ENCODE data around the gene DOP1B. TPM values are rescaled to one million over a fixed set of nuclear protein-coding genes. Genes with fewer than 3 reads are reported as not detected.

The DOP1B gene, protein sequence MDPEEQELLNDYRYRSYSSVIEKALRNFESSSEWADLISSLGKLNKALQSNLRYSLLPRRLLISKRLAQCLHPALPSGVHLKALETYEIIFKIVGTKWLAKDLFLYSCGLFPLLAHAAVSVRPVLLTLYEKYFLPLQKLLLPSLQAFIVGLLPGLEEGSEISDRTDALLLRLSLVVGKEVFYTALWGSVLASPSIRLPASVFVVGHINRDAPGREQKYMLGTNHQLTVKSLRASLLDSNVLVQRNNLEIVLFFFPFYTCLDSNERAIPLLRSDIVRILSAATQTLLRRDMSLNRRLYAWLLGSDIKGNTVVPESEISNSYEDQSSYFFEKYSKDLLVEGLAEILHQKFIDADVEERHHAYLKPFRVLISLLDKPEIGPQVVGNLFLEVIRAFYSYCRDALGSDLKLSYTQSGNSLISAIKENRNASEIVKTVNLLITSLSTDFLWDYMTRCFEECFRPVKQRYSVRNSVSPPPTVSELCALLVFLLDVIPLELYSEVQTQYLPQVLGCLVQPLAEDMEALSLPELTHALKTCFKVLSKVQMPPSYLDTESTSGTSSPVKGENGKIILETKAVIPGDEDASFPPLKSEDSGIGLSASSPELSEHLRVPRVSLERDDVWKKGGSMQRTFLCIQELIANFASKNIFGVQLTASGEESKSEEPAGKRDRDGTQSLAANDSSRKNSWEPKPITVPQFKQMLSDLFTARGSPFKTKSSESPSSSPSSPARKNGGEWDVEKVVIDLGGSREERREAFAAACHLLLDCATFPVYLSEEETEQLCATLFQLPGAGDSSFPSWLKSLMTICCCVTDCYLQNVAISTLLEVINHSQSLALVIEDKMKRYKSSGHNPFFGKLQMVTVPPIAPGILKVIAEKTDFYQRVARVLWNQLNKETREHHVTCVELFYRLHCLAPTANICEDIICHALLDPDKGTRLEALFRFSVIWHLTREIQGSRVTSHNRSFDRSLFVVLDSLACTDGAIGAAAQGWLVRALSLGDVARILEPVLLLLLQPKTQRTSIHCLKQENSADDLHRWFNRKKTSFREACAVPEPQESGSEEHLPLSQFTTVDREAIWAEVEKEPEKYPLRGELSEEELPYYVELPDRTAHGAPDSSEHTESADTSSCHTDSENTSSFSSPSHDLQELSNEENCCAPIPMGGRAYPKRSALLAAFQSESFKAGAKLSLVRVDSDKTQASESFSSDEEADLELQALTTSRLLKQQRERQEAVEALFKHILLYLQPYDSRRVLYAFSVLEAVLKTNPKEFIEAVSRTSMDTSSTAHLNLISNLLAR (N-terminal part only)
- 10 to 100 TPM; 13.5 to 13.6 TPM for total RNA-seq

- Mint-ChIP-seq H3K4me1 (peaks cover 18% of the 10 kb centered on the region), H3K27ac (no peak within 1 kb of the TSS), H3K36me3 (ENCODE audit: low read depth) (no peaks in the 10 kb centered on the region), H3K4me3 (peak within 1 kb of the TSS; percentile 79), H3K27me3 (no peaks in the 10 kb centered on the region), H3K9me3 (no peaks in the 10 kb centered on the region)
- ATAC-seq (replicated peaks) = peak; percentile 18
These were observed at the start of gene DOP1B for GRCh38 chr21:36156815-36157670. Gene DOP1B, plus strand, starts transcription at chr21:36156824. Its CDS starts 7,910 bp downstream, at chr21:36164734.

DNA sequence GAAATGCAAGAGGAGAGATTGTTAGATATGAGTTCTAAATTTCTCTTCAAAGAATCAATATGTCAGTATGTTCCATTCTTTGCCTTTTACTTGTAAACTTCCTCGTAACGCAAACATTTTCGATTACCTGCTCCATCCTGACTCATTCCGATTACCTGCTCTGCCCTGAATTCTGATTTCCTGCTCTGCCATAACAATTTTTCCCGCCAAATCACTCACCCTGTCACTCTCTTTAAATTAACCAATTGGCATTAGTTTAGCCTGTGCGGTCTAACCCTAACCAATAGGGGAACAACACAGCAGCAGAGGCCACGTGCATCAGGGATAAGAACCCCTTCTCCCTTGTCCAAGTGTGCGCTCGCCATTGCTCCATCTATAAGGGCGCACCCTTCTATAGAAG lies 46.8 kb upstream of the DOP1B start:
- no peak for ATAC-seq (replicated peaks)
- peaks cover 20% of the 10 kb centered on the region for H3K27me3 Mint-ChIP-seq
- no peak overlapping the region for H3K27ac Mint-ChIP-seq
- H3K4me1 Mint-ChIP-seq = peaks cover 6% of the 10 kb centered on the region
- H3K4me3 Mint-ChIP-seq = no peak overlapping the region
- H3K9me3 Mint-ChIP-seq = no peaks in the 10 kb centered on the region
- no peaks in the 10 kb centered on the region for H3K36me3 Mint-ChIP-seq (ENCODE audit: low read depth)

GRCh38 chr21:36111238-36111637 lies 45.4 kb upstream of the DOP1B start:
- H3K9me3 Mint-ChIP-seq = no peaks in the 10 kb centered on the region
- peaks cover 6% of the 10 kb centered on the region for H3K27me3 Mint-ChIP-seq
- no peak overlapping the region for H3K27ac Mint-ChIP-seq
- no peak for ATAC-seq (replicated peaks)
- peaks cover 6% of the 10 kb centered on the region for H3K4me1 Mint-ChIP-seq
- H3K4me3 Mint-ChIP-seq = no peak overlapping the region
- no peaks in the 10 kb centered on the region for H3K36me3 Mint-ChIP-seq (ENCODE audit: low read depth)

DNA sequence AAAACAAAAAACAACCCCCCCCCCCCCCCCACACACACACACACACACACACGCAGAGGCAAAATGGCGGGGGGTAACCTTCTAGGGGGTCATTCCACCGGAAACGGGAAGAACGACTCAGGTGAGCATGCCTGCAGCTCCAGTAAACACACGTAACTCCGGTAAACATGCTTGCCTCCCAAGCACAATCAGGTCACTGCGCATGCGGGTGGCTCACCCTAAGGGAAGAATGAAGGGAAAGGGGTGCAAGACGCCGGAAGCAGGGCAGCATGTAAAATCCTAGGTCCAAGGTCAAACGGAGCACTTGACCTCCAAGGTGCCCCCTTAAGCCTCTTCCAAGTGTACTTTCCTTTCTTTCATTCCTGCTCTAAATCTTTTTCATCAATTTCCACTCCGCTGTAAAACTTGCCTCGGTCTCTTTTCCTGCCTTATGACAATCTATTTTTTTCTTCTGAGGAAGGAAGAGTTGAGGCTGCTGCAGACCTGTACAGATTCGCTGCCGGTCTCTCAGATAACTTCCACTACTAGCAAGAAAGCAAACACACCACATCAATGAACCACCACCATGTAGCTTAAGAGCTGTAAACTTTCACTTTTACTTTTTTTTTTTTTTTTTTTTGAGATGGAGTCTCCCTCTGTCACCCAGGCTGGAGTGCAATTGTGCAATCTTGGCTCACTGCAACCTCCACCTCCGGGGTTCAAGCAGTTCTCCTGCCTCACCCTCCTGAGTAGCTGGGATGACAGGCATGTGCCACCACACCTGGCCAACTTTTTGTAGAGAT lies 42.8 kb upstream of the DOP1B start:
- peak; percentile 60 for ATAC-seq (replicated peaks)
- peak overlapping the region; percentile 82 for H3K4me3 Mint-ChIP-seq
- no peaks in the 10 kb centered on the region for H3K9me3 Mint-ChIP-seq
- no peaks in the 10 kb centered on the region for H3K36me3 Mint-ChIP-seq (ENCODE audit: low read depth)
- H3K27me3 Mint-ChIP-seq = no peaks in the 10 kb centered on the region
- peaks cover 6% of the 10 kb centered on the region for H3K4me1 Mint-ChIP-seq
- H3K27ac Mint-ChIP-seq = peak overlapping the region; percentile 85

- no peaks in the 10 kb centered on the region for H3K27me3 Mint-ChIP-seq
- peak overlapping the region; percentile 85 for H3K27ac Mint-ChIP-seq
- ATAC-seq (replicated peaks) = no peak
- H3K36me3 Mint-ChIP-seq (ENCODE audit: low read depth) = no peaks in the 10 kb centered on the region
- no peak overlapping the region for H3K4me3 Mint-ChIP-seq
- H3K9me3 Mint-ChIP-seq = no peaks in the 10 kb centered on the region
- peaks cover 6% of the 10 kb centered on the region for H3K4me1 Mint-ChIP-seq
These were observed 41.4 kb upstream of the DOP1B start for GRCh38 chr21:36115138-36115730.

GRCh38 chr21:36117286-36117741 lies 39.3 kb upstream of the DOP1B start:
- H3K27me3 Mint-ChIP-seq = no peaks in the 10 kb centered on the region
- H3K9me3 Mint-ChIP-seq = no peaks in the 10 kb centered on the region
- peaks cover 6% of the 10 kb centered on the region for H3K4me1 Mint-ChIP-seq
- H3K36me3 Mint-ChIP-seq (ENCODE audit: low read depth) = no peaks in the 10 kb centered on the region
- H3K27ac Mint-ChIP-seq = no peak overlapping the region
- ATAC-seq (replicated peaks) = no peak
- H3K4me3 Mint-ChIP-seq = no peak overlapping the region

- no peaks in the 10 kb centered on the region for H3K27me3 Mint-ChIP-seq
- H3K27ac Mint-ChIP-seq = no peak overlapping the region
- H3K4me1 Mint-ChIP-seq = no peaks in the 10 kb centered on the region
- H3K36me3 Mint-ChIP-seq (ENCODE audit: low read depth) = no peaks in the 10 kb centered on the region
- no peaks in the 10 kb centered on the region for H3K9me3 Mint-ChIP-seq
- H3K4me3 Mint-ChIP-seq = no peak overlapping the region
- ATAC-seq (replicated peaks) = no peak
These were observed 36.2 kb upstream of the DOP1B start for GRCh38 chr21:36120304-36120888.

DNA sequence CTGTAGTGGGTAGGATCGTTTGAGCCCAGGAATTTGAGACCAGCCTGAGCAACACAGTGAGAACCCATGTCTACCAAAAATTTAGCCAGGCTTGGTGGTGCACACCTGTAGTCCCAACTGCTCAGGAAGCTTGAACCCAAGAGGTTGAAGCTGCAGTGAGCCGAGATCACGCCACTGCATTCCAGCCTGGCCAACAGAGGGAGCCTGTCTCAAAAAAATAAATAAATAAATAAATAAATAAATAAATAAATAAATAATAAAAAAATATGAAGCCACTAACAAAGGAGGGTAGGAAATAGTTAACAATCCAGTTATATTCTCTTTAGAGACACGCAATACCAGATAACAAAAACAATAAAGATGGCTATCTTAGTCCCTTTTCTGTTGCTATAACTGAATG lies 33.6 kb upstream of the DOP1B start:
- Mint-ChIP-seq H3K4me1 (no peaks in the 10 kb centered on the region), H3K9me3 (no peaks in the 10 kb centered on the region), H3K27me3 (no peaks in the 10 kb centered on the region), H3K36me3 (ENCODE audit: low read depth) (no peaks in the 10 kb centered on the region), H3K4me3 (no peak overlapping the region), H3K27ac (no peak overlapping the region)
- no peak for ATAC-seq (replicated peaks)

DNA sequence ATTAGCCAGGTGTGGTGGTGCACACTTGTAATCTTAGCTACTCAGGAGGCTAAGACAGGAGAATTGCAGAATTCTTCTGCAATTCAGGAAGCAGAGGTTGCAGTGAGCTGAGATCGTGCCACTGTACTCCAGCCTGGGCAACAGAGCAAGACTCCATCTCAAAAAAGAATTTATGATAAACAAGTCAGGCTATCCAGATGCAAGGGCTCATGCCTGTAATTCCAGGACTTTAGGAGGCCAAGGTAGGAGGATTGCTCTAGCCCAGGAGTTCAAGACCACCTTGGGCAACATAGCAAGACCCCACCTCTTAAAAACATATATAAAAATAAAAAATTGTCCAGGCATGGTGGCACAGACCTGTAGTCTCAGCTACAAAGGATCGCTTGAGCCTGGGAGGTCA lies 32.2 kb upstream of the DOP1B start:
- Mint-ChIP-seq H3K36me3 (ENCODE audit: low read depth) (no peaks in the 10 kb centered on the region), H3K27ac (no peak overlapping the region), H3K4me1 (no peaks in the 10 kb centered on the region), H3K4me3 (no peak overlapping the region), H3K9me3 (no peaks in the 10 kb centered on the region), H3K27me3 (no peaks in the 10 kb centered on the region)
- no peak for ATAC-seq (replicated peaks)

- no peaks in the 10 kb centered on the region for H3K27me3 Mint-ChIP-seq
- peak overlapping the region; percentile 63 for H3K27ac Mint-ChIP-seq
- peak; percentile 38 for ATAC-seq (replicated peaks)
- no peak overlapping the region for H3K4me3 Mint-ChIP-seq
- H3K4me1 Mint-ChIP-seq = peaks cover 4% of the 10 kb centered on the region
- H3K9me3 Mint-ChIP-seq = no peaks in the 10 kb centered on the region
- no peaks in the 10 kb centered on the region for H3K36me3 Mint-ChIP-seq (ENCODE audit: low read depth)
These were observed 31.0 kb upstream of the DOP1B start for GRCh38 chr21:36125512-36126207.

DNA sequence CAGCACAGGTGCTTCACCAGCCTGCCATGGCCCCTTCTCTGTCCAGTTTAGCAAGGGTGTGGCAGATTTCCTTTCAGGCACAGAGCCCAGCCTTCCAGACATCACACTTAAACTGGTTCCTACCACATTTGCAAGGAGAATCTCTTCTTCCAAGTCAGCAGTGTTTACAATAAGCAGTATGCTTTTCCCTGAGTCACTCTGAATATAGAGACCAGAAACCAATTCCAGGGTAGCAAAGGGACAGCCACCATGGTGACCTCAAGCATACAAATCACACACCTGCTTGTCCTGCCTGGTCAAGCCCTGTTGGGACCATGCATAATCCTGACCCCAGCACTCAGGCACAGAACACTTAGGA lies 30.4 kb upstream of the DOP1B start:
- no peaks in the 10 kb centered on the region for H3K36me3 Mint-ChIP-seq (ENCODE audit: low read depth)
- peaks cover 7% of the 10 kb centered on the region for H3K4me1 Mint-ChIP-seq
- H3K27me3 Mint-ChIP-seq = no peaks in the 10 kb centered on the region
- H3K9me3 Mint-ChIP-seq = no peaks in the 10 kb centered on the region
- H3K27ac Mint-ChIP-seq = peak overlapping the region; percentile 63
- ATAC-seq (replicated peaks) = no peak
- no peak overlapping the region for H3K4me3 Mint-ChIP-seq

- no peak overlapping the region for H3K4me3 Mint-ChIP-seq
- H3K27me3 Mint-ChIP-seq = no peaks in the 10 kb centered on the region
- H3K4me1 Mint-ChIP-seq = peaks cover 7% of the 10 kb centered on the region
- no peaks in the 10 kb centered on the region for H3K9me3 Mint-ChIP-seq
- no peaks in the 10 kb centered on the region for H3K36me3 Mint-ChIP-seq (ENCODE audit: low read depth)
- ATAC-seq (replicated peaks) = no peak
- H3K27ac Mint-ChIP-seq = peak overlapping the region; percentile 63
These were observed 30.0 kb upstream of the DOP1B start for GRCh38 chr21:36126621-36127110.
